ENCODE measurements around the gene TTC34.
"Not testable (repeated sequence)": the region's sequence is repeated elsewhere in the genome, so short reads cannot be mapped to it uniquely, and the experiment has no call there.

Gene TTC34

DNA sequence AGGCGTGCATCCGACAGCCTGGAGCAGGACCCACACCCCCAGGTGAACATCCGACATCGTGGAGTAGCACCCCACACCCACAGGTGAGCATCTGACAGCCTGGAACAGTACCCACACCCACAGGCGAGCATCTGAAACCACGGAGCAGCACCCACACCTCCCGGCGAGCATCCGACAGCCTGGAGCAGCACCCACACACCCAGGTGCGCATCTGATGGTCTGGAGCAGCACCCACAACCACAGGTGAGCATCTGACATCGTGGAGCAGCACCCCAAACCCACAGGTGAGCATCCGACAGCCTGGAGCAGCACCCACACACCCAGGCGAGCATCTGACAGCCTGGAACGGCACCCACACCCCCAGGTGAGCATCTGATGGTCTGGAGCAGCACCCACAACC is 46.1 kb downstream of the TTC34 start:
- not testable (repeated sequence) for DNase-seq

DNA sequence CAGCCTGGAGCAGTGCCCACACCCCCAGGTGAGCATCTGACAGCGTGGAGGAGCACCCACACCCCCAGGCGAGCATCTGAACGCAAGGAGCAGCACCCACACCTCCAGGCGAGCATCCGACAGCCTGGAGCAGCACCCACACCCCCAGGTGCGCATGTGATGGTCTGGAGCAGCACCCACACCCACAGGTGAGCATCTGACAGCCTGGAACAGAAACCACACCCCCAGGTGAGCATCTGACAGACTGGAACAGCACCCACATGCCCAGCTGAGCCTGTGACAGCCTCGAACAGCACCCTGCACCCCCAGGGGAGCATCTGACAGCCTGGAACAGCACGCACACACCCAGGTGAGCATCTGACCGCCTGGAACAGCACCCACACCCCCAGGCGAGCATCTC is 46.9 kb downstream of the TTC34 start:
- not testable (repeated sequence) for DNase-seq

DNA sequence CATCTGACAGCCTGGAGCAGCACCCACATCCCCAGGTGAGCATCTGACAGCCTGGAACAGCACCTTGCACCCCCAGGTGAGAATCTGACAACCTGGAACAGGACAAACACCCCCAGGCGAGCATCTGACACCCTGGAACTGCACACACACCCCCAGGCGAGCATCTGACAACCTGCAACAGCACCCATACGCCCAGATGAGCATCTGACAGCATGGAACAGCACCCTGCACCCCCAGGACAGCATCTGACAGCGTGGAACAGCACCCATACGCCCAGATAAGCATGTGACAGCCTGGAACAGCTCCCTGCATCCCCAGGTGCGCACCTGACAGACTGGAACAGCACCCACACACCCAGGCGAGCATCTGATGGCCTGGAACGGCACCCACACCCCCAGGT is 49.0 kb downstream of the TTC34 start:
- DNase-seq: not testable (repeated sequence)

DNA sequence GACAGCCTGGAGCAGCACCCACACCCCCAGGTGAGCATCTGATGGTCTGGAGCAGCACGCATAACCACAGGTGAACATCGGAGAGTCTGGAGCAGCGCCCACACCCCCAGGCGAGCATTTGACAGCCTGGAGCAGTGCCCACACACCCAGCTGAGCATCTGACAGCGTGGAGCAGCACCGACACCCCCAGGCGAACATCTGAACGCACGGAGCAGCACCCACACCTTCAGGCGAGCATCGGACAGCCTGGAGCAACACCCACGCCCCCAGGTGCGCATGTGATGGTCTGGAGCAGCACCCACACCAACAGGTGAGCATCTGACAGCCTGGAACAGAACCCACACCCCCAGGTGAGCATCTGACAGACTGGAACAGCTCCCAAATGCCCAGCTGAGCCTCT is 49.6 kb downstream of the TTC34 start:
- DNase-seq: not testable (repeated sequence)

DNA sequence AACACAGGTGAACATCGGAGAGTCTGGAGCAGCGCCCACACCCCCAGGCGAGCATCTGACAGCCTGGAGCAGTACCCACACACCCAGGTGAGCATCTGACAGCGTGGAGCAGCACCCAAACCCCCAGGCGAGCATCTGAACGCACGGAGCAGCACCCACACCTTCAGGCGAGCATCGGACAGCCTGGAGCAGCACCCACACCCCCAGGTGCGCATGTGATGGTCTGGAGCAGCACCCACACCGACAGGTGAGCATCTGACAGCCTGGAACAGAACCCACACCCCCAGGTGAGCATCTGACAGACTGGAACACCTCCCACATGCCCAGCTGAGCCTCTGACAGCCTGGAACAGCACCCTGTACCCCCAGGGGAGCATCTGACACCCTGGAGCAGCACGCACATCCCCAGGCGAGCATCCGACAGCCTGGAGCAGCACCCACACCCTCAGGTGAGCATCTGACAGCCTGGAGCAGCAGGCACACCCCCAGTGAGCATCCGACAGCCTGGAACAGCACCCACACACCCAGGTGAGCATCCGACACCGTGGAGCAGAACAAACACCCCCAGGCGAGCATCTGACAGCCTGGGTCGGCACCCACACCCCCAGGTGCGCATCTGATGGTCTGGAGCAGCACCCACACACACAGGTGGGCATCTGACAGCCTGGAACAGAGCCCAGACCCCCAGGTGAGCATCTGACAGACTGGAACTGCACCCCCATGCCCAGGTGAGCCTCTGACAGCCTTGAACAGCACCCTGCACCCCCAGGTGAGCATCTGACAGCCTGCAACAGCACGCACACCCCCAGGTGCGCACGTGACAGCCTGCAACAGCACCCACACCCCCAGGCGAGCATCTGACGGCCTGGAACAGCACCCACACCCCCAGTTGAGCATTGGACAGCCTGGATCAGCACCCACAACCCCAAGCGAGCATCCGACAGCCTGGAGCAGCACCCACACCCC is 50.4 kb downstream of the TTC34 start:
- not testable (repeated sequence) for DNase-seq

DNA sequence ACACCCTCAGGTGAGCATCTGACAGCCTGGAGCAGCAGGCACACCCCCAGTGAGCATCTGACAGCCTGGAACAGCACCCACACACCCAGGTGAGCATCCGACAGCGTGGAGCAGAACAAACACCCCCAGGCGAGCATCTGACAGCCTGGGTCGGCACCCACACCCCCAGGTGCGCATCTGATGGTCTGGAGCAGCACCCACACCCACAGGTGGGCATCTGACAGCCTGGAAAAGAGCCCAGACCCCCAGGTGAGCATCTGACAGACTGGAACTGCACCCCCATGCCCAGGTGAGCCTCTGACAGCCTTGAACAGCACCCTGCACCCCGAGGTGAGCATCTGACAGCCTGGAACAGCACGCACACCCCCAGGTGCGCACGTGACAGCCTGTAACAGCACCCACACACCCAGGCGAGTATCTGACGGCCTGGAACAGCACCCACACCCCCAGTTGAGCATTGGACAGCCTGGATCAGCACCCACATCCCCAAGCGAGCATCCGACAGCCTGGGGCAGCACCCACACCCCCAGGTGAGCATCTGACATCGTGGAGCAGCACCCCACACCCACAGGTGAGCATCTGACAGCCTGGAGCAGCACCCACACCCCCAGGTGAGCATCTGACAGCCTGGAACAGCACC is 51.3 kb downstream of the TTC34 start:
- DNase-seq: not testable (repeated sequence)

DNA sequence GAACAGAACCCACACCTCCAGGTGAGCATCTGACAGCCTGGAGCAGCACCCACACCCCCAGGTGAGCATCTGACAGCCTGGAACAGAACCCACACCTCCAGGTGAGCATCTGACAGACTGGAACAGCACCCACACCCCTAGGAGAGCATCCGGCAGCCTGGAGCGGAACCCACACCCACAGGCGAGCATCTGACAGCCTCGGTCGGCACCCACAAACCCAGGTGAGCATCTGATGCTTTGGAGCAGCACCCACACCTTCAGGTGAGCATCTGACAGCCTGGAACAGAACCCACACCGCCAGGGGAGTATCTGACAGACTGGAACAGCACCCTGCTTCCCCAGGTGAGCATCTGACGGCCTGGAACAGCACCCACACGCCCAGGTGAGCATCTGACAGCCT is 52.9 kb downstream of the TTC34 start:
- DNase-seq: not testable (repeated sequence)

DNA sequence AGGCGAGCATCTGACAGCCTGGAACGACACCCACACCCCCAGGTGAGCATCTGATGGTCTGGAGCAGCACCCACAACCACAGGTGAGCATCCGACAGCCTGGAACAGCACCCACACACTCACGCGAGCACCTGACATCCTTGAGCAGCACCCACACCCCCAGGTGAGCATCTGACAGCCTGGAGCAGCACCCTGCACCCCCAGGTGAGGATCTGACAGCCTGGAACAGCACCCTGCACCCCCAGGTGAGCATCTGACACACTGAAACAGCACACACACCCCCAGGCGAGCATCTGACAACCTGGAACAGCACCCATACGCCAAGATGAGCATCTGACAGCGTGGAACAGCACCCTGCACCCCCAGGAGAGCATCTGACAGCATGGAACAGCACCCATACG is 106.7 kb downstream of the TTC34 start:
- not testable (repeated sequence) for DNase-seq

DNA sequence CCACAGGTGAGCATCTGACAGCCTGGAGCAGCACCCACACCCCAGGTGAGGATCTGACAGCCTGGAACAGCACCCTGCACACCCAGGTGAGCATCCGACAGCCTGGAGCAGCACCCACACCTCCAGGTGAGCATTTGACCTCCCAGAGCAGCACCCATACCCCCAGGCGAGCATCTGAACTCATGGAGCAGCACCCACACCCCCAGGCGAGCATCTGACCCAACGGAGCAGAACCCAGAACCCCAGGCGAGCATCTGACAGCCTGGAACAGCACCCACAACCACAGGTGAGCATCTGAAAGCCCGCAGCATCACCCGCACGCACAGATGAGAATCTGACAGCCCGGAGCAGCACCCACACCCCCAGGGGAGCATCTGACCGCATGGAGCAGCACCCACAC is 111.3 kb downstream of the TTC34 start:
- not testable (repeated sequence) for DNase-seq

DNA sequence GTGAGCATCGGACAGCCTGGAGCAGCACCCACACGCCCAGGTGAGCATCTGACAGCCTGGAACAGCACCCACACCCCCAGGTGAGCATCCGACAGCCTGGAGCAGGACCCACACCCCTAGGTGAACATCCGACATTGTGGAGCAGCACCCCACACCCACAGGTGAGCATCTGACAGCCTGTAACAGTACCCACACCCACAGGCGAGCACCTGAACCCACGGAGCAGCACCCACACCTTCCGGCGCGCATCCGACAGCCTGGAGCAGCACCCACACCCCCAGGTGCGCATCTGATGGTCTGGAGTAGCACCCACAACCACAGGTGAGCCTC is 113.2 kb downstream of the TTC34 start:
- DNase-seq: not testable (repeated sequence)

DNA sequence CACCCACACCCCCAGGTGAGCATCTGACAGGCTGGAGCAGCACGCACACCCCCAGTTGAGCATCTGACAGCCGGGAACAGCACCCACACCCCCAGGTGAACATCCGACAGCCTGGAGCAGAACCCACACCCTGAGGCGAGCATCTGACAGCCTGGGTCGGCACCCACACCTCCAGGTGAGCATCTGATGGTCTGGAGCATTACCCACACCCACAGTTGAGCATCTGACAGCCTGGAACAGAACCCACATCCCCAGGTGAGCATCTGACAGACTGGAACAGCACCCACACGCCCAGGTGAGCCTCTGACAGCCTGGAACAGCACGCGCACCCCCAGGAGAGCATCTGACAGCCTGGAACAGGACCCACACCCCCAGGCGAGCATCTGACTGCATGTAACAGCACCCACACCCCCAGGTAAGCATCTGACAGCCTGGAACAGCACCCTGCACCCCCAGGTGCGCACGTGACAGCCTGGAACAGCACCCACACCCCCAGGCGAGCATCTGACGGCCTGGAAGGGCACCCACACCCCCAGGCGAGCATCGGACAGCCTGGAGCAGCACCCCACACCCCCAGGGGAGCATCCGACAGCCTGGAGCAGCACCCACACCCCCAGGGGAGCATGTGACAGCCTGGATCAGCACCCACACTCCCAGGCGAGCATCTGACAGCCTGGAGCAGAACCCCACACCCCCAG is 113.7 kb downstream of the TTC34 start:
- not testable (repeated sequence) for DNase-seq

DNA sequence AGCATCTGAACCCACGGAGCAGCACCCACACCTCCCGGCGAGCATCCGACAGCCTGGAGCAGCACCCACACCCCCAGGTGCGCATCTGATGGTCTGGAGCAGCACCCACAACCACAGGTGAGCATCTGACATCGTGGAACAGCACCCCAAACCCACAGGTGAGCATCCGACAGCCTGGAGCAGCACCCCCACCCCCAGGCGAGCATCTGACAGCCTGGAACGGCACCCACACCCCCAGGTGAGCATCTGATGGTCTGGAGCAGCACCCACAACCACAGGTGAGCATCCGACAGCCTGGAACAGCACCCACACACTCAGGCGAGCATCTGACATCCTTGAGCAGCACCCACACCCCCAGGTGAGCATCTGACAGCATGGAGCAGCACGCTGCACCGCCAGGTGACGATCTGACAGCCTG is 114.3 kb downstream of the TTC34 start:
- not testable (repeated sequence) for DNase-seq

DNA sequence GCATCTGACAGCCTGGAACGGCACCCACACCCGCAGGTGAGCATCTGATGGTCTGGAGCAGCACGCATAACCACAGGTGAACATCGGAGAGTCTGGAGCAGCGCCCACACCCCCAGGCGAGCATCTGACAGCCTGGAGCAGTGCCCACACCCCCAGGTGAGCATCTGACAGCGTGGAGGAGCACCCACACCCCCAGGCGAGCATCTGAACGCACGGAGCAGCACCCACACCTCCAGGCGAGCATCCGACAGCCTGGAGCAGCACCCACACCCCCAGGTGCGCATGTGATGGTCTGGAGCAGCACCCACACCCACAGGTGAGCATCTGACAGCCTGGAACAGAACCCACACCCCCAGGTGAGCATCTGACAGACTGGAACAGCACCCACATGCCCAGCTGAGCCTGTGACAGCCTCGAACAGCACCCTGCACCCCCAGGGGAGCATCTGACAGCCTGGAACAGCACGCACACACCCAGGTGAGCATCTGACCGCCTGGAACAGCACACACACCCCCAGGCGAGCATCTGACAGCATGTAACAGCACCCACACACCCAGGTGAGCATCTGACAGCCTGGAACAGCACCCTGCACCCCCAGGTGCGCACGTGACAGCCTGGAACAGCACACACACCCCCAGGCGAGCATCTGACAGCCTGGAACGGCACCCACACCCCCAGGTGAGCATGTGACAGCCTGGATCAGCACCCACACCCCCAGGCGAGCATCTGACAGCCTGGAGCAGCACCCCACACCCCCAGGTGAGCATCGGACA is 115.2 kb downstream of the TTC34 start:
- not testable (repeated sequence) for DNase-seq

DNA sequence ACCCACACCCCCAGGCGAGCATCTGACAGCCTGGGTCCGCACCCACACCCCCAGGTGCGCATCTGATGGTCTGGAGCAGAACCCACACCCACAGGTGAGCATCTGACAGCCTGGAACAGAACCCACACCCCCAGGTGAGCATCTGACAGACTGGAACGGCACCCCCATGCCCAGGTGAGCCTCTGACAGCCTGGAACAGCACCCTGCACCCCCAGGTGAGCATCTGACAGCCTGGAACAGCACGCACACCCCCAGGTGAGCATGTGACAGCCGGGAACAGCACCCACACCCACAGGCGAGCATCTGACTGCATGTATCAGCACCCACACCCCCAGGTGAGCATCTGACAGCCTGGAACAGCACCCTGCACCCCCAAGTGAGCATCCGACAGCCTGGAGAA is 115.8 kb downstream of the TTC34 start:
- not testable (repeated sequence) for DNase-seq

DNA sequence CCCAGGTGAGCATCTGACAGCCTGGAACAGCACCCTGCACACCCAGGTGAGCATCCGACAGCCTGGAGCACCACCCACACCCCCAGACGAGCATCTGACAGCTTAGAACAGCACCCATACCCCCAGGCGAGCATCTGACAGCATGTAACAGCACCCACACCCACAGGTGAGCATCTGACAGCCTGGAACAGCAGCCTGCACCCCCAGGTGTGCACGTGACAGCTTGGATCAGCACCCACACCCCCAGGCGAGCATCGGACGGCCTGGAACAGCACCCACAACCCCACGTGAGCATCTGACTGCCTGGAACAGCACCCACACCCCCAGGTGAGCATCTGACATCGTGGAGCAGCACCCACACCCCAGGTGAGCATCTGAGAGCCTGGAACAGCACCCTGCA is 116.6 kb downstream of the TTC34 start:
- DNase-seq: not testable (repeated sequence)

DNA sequence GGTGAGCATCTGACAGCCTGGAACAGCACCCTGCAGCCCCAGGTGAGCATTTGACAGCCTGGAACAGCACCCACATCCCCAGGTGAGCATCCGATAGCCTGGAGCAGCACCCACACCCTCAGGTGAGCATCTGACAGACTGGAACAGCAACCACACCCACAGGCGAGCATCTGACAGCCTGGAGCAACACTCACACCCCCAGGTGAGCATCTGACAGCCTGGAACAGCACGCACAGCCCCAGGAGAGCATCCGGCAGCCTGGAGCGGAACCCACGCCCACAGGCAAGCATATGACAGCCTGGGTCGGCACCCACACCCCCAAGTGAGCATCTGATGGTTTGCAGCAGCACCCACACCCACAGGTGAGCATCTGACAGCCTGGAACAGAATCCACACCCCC is 117.5 kb downstream of the TTC34 start:
- peak in 1 of 2 donors; percentile 3 for DNase-seq

DNA sequence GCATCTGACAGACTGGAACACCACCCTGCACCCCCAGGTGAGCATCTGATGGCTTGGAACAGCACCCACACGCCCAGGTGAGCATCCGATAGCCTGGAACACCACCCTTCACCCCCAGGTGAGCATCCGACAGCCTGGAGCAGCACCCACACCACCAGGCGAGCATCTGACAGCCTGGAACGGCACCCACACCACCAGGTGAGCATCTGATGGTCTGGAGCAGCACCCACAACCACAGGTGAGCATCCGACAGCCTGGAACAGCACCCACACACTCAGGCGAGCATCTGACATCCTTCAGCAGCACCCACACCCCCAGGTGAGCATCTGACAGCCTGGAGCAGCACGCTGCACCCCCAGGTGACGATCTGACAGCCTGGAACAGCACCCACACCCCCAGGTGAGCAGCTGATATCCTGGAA is 118.2 kb downstream of the TTC34 start:
- not testable (repeated sequence) for DNase-seq

DNA sequence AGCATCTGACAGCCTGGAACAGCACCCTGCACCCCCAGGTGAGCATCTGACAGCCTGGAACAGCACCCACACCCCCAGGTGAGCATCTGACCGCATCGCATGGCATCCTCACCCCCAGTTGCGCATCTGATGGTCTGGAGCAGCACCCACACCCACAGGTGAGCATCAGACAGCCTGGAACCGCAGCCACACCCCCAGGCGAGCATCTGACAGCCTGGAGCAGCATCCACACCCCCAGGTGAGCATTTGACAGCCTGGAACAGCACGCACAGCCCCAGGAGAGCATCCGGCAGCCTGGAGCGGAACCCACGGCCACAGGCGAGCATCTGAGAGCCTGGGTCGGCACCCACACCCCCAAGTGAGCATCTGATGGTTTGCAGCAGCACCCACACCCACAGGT is 118.6 kb downstream of the TTC34 start:
- DNase-seq: not testable (repeated sequence)

DNA sequence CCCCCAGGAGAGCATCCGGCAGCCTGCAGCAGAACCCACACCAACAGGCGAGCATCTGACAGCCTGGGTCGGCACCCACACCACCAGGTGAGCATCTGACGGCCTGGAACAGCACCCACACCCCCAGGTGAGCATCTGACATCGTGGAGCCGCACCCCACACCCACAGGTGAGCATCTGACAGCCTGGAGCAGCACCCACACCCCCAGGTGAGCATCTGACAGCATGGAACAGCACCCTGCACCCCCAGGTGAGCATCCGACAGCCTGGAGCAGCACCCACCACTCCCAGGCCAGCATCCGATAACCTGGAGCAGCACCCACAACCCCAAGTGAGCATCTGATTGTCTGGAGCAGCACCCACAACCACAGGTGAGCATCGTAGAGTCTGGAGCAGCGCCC is 124.8 kb downstream of the TTC34 start:
- DNase-seq: not testable (repeated sequence)

DNA sequence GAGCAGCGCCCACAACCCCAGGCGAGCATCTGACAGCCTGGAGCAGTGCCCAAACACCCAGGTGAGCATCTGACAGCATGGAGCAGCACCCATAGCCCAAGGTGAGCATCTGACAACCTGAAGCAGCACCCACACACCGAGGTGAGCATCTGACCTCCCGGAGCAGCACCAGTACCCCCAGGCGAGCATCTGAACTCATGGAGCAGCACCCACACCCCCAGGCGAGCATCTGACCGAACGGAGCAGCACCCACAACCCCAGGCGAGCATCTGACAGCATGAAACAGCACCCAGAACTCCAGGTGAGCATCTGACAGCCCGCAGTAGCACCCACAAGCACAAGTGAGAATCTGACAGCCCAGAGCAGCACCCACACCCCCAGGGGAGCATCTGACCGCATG is 129.8 kb downstream of the TTC34 start:
- not testable (repeated sequence) for DNase-seq

DNA sequence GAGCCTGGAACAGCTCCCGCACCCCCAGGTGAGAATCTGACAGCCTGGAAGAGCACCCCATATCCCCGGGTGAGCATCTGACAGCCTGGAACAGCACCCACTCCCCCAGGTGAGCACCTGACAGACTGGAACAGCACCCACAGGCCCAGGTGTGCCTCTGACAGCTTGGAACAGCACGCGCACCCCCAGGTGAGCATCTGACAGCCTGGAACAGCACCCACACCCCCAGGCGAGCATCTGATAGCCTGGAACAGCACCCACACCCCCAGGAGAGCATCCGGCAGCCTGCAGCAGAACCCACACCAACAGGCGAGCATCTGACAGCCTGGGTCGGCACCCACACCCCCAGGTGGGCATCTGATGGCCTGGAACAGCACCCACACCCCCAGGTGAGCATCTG is 141.7 kb downstream of the TTC34 start:
- not testable (repeated sequence) for DNase-seq

DNA sequence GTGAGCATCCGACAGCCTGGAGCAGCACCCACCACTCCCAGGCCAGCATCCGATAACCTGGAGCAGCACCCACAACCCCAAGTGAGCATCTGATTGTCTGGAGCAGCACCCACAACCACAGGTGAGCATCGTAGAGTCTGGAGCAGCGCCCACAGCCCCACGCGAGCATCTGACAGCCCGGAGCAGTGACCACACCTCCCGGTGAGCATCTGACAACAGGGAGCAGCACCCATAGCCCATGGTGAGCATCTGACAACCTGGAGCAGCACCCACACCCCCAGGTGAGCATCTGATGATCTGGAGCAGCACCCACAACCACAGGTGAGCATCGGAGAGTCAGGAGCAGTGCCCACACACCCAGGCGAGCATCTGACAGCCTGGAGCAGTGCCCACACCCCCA is 143.6 kb downstream of the TTC34 start:
- DNase-seq: not testable (repeated sequence)

Measured in inflammatory macrophage (primary cell).